AG09309 (cell line): Measurements from ENCODE around the gene INSYN2B.

ENCODE experiments used
- DNase-seq: peaks from one replicate; pipeline ENCODE4 v3.0.0-alpha.2; 2010; ENCODE audit warnings: low read depth
- H3K4me3 ChIP-seq: 2 replicates; pipeline ENCODE4 v1.5.1; 2011; ENCODE audit warnings: mild to moderate bottlenecking, low read depth, low read length, moderate library complexity; ENCODE audit not compliant: control insufficient read depth
- CTCF ChIP-seq: IDR thresholded peaks from 2 replicates; pipeline ENCODE4 v1.5.1; 2011; ENCODE audit warnings: mild to moderate bottlenecking, low read depth, low read length, inconsistent platforms; ENCODE audit not compliant: insufficient read depth, control insufficient read depth; ENCODE audit errors: missing control alignments

The INSYN2B gene

DNA sequence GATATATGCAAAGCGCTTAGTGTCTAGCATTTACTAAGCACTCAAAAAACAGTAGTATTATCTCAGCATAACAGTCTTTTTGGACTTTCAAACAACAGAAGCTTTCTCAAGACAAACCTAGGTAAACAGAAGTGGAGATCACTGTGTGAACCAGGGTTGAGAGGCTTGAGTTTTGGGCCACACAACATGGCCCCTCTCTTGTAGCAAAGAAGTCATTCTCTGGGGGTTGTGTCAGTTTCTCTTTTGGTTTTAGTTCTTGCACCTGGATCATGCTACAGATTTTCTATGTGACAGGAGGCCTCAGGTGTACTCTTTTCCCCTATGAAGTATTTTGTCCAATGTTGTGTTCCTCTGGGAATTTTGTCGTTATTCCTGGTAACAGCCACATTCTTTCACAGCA lies 30.0 kb downstream of the INSYN2B start:
- TF ChIP-seq CTCF, result no peak
- DNase-seq, result no peak
- no peak overlapping the region for H3K4me3 ChIP-seq

DNA sequence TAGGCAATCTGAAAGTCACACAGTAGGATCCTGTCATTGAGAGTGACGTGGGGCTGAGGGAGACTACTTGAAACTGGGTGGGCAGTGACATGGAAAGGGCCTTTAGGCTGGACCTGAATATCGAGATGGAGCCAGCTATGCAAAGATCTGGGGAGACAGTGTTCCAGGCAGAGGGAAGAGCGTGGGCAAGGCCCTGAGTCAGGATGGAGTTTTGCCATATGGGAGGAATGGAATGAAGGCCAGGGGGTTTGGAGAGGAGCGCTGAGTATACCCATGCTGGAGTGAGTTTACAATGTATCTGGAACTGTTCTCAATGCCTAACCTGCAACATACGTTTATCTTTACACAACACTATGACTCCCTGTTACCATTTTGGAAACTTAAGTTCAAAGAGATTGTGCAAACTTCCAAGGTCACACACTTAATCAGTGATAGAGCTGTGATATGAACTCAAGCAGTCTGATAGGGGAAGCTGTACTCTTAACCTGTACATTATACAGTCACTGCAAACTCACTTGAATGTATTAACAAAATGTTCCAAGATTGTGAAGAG lies 33.5 kb downstream of the INSYN2B start:
- no peak for DNase-seq
- no peak overlapping the region for H3K4me3 ChIP-seq
- TF ChIP-seq CTCF, result no peak

DNA sequence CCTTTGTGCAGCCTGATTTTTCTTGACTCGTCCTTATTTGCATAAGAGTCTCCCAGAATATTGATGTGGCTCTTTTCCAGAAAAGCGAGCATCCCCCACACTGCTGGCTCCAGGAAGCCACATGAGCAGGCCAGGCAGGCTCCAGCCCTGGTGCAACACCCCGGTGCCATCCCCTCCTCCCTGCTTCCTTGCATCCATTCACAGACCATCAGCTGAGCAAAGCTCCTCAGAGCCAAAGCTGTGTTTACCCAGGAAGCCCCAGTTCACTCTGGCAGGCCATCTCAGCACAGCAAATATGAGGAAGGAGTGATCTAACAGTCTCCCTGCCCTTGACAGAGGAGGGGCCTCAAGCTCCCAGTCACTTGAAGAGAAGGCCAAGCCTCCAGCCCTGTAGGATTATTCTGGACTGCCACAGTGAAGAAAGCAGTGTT lies 34.4 kb downstream of the INSYN2B start:
- DNase-seq, result peak; percentile 86
- H3K4me3 ChIP-seq, result no peak overlapping the region
- no peak for TF ChIP-seq CTCF

GRCh38 chr5:169944922-169945680 lies 35.2 kb downstream of the INSYN2B start:
- no peak for TF ChIP-seq CTCF
- no peak overlapping the region for H3K4me3 ChIP-seq
- DNase-seq, result no peak

GRCh38 chr5:169944115-169944514 lies 36.2 kb downstream of the INSYN2B start:
- no peak for TF ChIP-seq CTCF
- no peak for DNase-seq
- H3K4me3 ChIP-seq, result no peak overlapping the region

DNA sequence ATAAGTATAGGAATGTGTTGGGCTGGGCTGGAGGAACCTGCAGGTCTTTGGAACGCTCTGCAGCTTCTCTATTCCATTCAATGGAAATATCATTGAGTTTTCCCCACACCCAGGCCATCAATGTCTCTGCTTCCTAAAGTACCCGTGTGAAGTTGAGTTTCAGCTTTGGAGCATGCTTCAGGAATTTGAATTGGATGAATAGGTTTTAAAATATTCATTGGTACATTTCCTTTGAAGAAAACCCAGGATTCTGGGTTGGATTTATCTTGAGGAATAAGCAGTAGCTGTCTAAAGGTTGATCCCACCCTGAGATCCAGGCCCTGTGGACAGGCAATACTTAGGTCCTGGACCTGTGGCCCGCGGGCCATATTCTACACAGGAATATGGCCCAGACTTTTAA lies 37.3 kb downstream of the INSYN2B start:
- no peak for DNase-seq
- no peak for TF ChIP-seq CTCF
- no peak overlapping the region for H3K4me3 ChIP-seq
